Measurements from ENCODE around the gene LIPH. TPM values are rescaled to one million over a fixed set of nuclear protein-coding genes. Genes with fewer than 3 reads are reported as not detected.
"Not testable (repeated sequence)": the region's sequence is repeated elsewhere in the genome, so short reads cannot be mapped to it uniquely, and the experiment has no call there.

LIPH gene
- total RNA-seq, 2 donors from 2014 or later, result 58.3 to 104 TPM

DNA sequence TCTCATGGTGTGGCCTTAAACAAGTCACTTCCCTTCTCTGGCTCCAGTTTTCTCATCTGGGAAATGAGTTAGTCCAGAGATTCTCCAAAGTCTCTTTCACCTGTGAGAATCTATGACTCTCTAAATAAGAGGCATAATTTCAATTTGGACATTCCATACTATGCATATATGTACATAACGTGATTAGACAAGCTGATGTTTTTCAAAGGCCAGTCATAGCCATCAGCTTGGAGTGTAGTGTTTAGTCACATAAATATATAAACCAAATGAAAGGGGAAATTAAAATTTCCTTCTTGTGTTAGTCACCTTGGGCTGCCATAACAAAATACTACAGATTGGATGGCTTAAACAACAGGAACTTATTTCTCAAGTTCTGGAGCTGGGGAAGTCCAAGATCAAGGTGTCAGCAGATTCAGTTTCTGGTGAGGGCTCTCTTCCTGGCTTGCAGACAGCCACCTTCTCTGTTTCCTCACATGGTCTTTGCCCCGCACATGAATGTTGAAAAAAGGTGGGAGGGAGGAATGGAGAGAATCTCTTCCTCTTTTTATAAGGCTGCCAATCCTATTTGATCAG, 72.9 kb downstream of the LIPH start:
- Histone ChIP-seq H3K36me3 (no peaks in the 10 kb centered on the region), H3K4me1 (no peaks in the 10 kb centered on the region), H3K9ac (ENCODE audit: low read depth in 2 of 2, low read length in 2 of 2) (no peak overlapping the region), H3K27ac (no peak overlapping the region), H3K9me3 (no peaks in the 10 kb centered on the region), H3K27me3 (no peaks in the 10 kb centered on the region), H3K4me3 (no peak overlapping the region)
- TF ChIP-seq, protein P1, sequence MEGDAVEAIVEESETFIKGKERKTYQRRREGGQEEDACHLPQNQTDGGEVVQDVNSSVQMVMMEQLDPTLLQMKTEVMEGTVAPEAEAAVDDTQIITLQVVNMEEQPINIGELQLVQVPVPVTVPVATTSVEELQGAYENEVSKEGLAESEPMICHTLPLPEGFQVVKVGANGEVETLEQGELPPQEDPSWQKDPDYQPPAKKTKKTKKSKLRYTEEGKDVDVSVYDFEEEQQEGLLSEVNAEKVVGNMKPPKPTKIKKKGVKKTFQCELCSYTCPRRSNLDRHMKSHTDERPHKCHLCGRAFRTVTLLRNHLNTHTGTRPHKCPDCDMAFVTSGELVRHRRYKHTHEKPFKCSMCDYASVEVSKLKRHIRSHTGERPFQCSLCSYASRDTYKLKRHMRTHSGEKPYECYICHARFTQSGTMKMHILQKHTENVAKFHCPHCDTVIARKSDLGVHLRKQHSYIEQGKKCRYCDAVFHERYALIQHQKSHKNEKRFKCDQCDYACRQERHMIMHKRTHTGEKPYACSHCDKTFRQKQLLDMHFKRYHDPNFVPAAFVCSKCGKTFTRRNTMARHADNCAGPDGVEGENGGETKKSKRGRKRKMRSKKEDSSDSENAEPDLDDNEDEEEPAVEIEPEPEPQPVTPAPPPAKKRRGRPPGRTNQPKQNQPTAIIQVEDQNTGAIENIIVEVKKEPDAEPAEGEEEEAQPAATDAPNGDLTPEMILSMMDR (IDR thresholded peaks at IDR 0.05), result no peak
- intact Hi-C loops (cut with DNase I), result no loop called here
- no peak for DNase-seq

DNA sequence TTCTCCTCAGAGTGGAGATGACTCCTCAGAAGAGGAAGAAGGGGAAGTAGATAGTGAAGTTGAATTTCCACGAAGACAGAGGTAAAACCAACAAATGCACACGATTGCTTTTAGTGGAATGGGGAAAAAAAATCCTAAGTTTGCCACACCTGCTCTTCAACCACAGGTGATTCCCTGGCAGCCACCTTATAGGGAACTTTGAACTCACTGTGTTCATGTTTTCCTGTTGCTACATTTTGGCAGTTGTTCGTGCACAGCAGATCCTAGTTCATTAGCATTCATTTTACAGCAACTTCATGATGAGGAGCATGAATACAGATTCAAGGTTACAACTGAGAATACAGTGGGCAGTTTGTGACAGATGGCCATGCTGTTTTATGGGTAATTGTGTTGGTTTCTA, 75.1 kb downstream of the LIPH start:
- Histone ChIP-seq H3K9ac (ENCODE audit: low read depth in 2 of 2, low read length in 2 of 2) (no peak overlapping the region), H3K4me3 (no peak overlapping the region), H3K27me3 (no peaks in the 10 kb centered on the region), H3K27ac (no peak overlapping the region), H3K36me3 (no peaks in the 10 kb centered on the region), H3K9me3 (no peaks in the 10 kb centered on the region), H3K4me1 (no peaks in the 10 kb centered on the region)
- peak; percentile 37 for DNase-seq
- intact Hi-C loops (cut with DNase I), result no loop called here
- TF ChIP-seq, protein P1 (IDR thresholded peaks at IDR 0.05), result no peak

DNA sequence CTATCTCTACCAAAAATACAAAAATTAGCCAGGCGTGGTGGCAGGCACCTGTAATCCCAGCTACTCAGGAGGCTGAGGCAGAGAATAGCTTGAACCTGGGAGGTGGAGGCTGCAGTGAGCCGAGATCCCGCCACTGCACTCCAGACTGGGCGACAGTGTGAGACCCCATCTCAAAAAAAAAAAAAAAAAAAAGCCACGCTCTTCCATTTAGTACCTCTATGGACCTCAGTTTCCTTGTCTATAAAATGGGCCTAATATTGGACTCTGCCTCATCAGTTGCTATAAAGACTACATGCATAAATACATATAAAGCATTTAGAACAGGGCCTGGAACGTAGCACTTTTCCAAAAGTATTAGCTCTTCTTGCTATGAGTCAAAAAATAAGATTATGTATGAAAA, 77.5 kb downstream of the LIPH start:
- H3K36me3 ChIP-seq; H3K27me3 ChIP-seq; H3K4me3 ChIP-seq; H3K4me1 ChIP-seq; DNase-seq; H3K9me3 ChIP-seq; H3K9ac ChIP-seq (ENCODE audit: low read depth in 2 of 2, low read length in 2 of 2); intact Hi-C loops (cut with DNase I); H3K27ac ChIP-seq: not testable (repeated sequence)

DNA sequence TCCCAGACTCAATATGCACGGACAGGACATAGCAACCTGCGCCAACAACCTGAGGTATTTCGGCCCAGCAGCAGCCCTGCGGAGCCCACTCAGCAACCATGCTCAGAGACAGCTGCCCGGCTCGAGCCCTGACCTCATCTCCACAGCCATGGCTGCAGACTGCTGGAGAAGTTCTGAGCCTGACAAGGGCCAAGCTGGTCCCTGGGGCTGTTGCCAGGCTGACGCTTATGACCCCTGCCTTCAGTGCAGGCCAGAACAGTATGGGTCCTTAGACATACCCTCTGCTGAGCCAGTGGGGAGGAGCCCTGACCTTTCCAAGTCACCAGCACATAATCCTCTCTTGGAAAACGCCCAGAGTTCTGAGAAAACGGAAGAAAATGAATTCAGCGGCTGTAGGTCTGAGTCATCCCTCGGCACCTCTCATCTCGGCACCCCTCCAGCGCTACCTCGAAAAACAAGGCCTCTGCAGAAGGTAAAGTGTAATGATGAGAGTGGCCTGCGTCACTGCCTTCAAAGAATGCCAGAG, 79.0 kb downstream of the LIPH start:
- Histone ChIP-seq H3K9ac (ENCODE audit: low read depth in 2 of 2, low read length in 2 of 2) (no peak overlapping the region), H3K9me3 (no peaks in the 10 kb centered on the region), H3K4me3 (no peak overlapping the region), H3K36me3 (no peaks in the 10 kb centered on the region), H3K27me3 (no peaks in the 10 kb centered on the region), H3K27ac (no peak overlapping the region), H3K4me1 (no peaks in the 10 kb centered on the region)
- TF ChIP-seq, protein P1 (IDR thresholded peaks at IDR 0.05), result no peak
- DNase-seq, result no peak
- intact Hi-C loops (cut with DNase I), result no loop called here

DNA sequence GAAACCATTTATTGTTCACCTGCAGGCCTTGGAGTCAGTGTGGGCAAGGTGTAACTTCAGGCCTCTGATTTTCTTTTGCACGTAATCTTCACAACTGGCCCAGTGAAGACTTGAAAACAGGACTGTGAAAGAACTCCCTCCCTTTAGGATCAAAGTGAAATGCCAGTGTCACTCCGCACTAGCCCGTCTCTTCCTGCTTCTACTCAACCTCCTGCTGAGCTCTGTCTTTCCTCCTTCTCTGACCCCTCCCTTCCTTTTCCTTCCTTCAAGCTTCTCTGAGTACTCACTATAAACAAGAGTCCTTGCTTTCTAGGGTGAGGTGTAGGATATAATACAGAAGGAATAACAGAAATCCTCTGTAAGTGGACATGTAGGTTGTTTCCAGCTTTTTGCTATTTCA, 82.1 kb downstream of the LIPH start:
- no peaks in the 10 kb centered on the region for H3K36me3 ChIP-seq
- peak; percentile 25 for DNase-seq
- intact Hi-C loops (cut with DNase I), result no loop called here
- no peaks in the 10 kb centered on the region for H3K9me3 ChIP-seq
- H3K27ac ChIP-seq, result no peak overlapping the region
- TF ChIP-seq, protein P1 (IDR thresholded peaks at IDR 0.05), result no peak
- no peaks in the 10 kb centered on the region for H3K27me3 ChIP-seq
- H3K9ac ChIP-seq (ENCODE audit: low read depth in 2 of 2, low read length in 2 of 2), result no peak overlapping the region
- no peak overlapping the region for H3K4me3 ChIP-seq
- no peaks in the 10 kb centered on the region for H3K4me1 ChIP-seq

DNA sequence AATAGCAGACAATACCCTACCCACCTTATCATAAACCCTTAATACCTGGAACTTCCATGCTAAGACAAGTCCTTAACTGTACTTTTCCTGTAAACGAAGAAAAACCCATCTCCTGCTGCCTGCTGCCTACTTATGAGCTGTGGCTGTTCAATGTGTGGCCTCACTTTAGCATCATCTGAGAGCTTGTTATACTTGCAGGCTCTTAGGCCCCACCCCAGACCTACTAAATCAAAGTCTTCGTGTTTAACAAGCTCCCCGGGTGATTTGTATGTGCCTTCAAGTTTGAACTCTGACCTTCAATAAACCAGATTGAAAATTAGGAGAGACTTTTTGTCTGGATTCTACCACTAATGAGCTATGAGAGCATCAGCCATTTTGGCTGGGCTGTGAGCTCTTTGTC, 82.8 kb downstream of the LIPH start:
- intact Hi-C loops (cut with DNase I), result no loop called here
- H3K27ac ChIP-seq, result no peak overlapping the region
- H3K4me3 ChIP-seq, result no peak overlapping the region
- H3K4me1 ChIP-seq, result no peaks in the 10 kb centered on the region
- H3K36me3 ChIP-seq, result no peaks in the 10 kb centered on the region
- no peaks in the 10 kb centered on the region for H3K27me3 ChIP-seq
- H3K9ac ChIP-seq (ENCODE audit: low read depth in 2 of 2, low read length in 2 of 2), result no peak overlapping the region
- DNase-seq, result no peak
- no peaks in the 10 kb centered on the region for H3K9me3 ChIP-seq
- TF ChIP-seq, protein P1 (IDR thresholded peaks at IDR 0.05), result no peak

DNA sequence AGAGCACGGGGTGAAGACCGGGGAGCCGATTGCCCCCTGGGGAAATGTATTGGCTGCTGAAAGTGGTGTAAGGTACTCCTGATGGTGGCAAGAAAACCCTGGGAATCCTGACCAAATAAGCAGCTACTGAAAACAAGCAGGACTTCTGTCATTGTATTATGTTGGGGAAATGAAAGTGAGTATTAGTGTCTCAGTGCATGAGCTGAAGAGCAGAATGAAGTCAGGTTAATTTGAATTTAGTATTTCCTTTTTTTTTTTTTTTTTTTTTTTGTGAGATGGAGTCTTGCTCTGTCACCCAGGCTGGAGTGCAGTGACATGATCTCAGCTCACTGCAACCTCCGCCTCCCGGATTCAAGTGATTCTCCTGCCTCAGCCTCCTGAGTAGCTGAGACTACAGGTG, 86.3 kb downstream of the LIPH start:
- not testable (repeated sequence) for H3K36me3 ChIP-seq, H3K4me1 ChIP-seq

More for the DNA sequence above, 86.3 kb downstream of the LIPH start:
- H3K27ac ChIP-seq; H3K27me3 ChIP-seq; DNase-seq; H3K4me3 ChIP-seq; intact Hi-C loops (cut with DNase I); H3K9ac ChIP-seq (ENCODE audit: low read depth in 2 of 2, low read length in 2 of 2); H3K9me3 ChIP-seq: not testable (repeated sequence)

All from colonic mucosa (tissue), 4 donors.